Trophoblast cell (in vitro differentiated cells and primary cell): ENCODE results near the gene TBC1D16.
A peak's percentile ranks its signal among the peaks of the same experiment; 100 is the strongest.

Source experiments
- DNase-seq, 2 donors: peaks; one replicate each; pipeline ENCODE4 v3.0.0-alpha.2; 2016
- H2AFZ ChIP-seq: 2 replicates; pipeline ENCODE4 v1.6.1; 2013; ENCODE audit warnings: low read length, moderate library complexity, mild to moderate bottlenecking; ENCODE audit not compliant: insufficient read depth, poor library complexity
- H2AK5ac ChIP-seq: 2 replicates; pipeline ENCODE4 v1.6.1; 2013; ENCODE audit warnings: mild to moderate bottlenecking, low read length
- H2BK120ac ChIP-seq: 2 replicates; pipeline ENCODE4 v1.6.1; 2013; ENCODE audit warnings: low read length, mild to moderate bottlenecking, moderate library complexity; ENCODE audit not compliant: insufficient read depth, poor library complexity
- H2BK12ac ChIP-seq: 2 replicates; pipeline ENCODE4 v1.6.1; 2013; ENCODE audit warnings: mild to moderate bottlenecking, low read length, moderate library complexity
- H2BK5ac ChIP-seq: 2 replicates; pipeline ENCODE4 v1.6.1; 2013; ENCODE audit warnings: low read length, low read depth, moderate library complexity, mild to moderate bottlenecking; ENCODE audit not compliant: poor library complexity
- H3K14ac ChIP-seq: 2 replicates; pipeline ENCODE4 v1.6.1; 2013; ENCODE audit warnings: mild to moderate bottlenecking, low read length
- H3K18ac ChIP-seq: 2 replicates; pipeline ENCODE4 v1.6.1; 2013; ENCODE audit warnings: mild to moderate bottlenecking, low read length
- H3K23ac ChIP-seq: 2 replicates; pipeline ENCODE4 v1.6.1; 2013; ENCODE audit warnings: low read length
- H3K27ac ChIP-seq: 2 replicates; pipeline ENCODE4 v1.5.1; 2013; ENCODE audit warnings: low read depth, mild to moderate bottlenecking, inconsistent platforms, low read length, moderate library complexity
- H3K27me3 ChIP-seq: 2 replicates; pipeline ENCODE4 v1.6.1; 2013; ENCODE audit warnings: inconsistent platforms, mild to moderate bottlenecking, low read length, moderate library complexity; ENCODE audit not compliant: insufficient read depth
- H3K36me3 ChIP-seq, 2 experiments: 1 replicate in 1 of 2; 2 replicates in 1 of 2; pipeline ENCODE4 v1.6.1; 2013; ENCODE audit warnings: low read length in 2 of 2, mild to moderate bottlenecking in 2 of 2, moderate library complexity in 1 of 2; ENCODE audit not compliant: insufficient read depth in 2 of 2, control insufficient read depth in 1 of 2
- H3K4ac ChIP-seq: 2 replicates; pipeline ENCODE4 v1.6.1; 2013; ENCODE audit warnings: low read depth, mild to moderate bottlenecking, low read length, moderate library complexity
- H3K4me1 ChIP-seq, 2 experiments: 1 replicate in 1 of 2; 2 replicates in 1 of 2; pipeline ENCODE4 v1.6.1; 2013; ENCODE audit warnings: low read length in 2 of 2, mild to moderate bottlenecking in 2 of 2, moderate library complexity in 1 of 2; ENCODE audit not compliant: insufficient read depth in 2 of 2, control insufficient read depth in 1 of 2
- H3K4me2 ChIP-seq: 2 replicates; pipeline ENCODE4 v1.6.1; 2013; ENCODE audit warnings: inconsistent platforms, mild to moderate bottlenecking, low read length, moderate library complexity
- H3K4me3 ChIP-seq: 2 replicates; pipeline ENCODE4 v1.5.1; 2013; ENCODE audit warnings: mild to moderate bottlenecking, low read depth, low read length, inconsistent platforms
- H3K79me1 ChIP-seq: one replicate; pipeline ENCODE4 v1.6.1; 2013; ENCODE audit warnings: low read length
- H3K79me2 ChIP-seq: 2 replicates; pipeline ENCODE4 v1.6.1; 2013; ENCODE audit warnings: low read length, mild to moderate bottlenecking; ENCODE audit not compliant: control insufficient read depth, insufficient read depth, poor library complexity
- H3K9ac ChIP-seq: 2 replicates; pipeline ENCODE4 v1.6.1; 2013; ENCODE audit warnings: mild to moderate bottlenecking, low read length
- H3K9me3 ChIP-seq: 2 replicates; pipeline ENCODE4 v1.6.1; 2013; ENCODE audit warnings: low read depth, mild to moderate bottlenecking, control low read depth, inconsistent platforms, low read length; ENCODE audit not compliant: insufficient read depth
- H4K12ac ChIP-seq: 2 replicates; pipeline ENCODE4 v1.6.1; 2013; ENCODE audit warnings: low read depth, mild to moderate bottlenecking, low read length, moderate library complexity
- H4K8ac ChIP-seq: 2 replicates; pipeline ENCODE4 v1.6.1; 2013; ENCODE audit warnings: low read depth, mild to moderate bottlenecking, low read length, moderate library complexity
- H4K91ac ChIP-seq: one replicate; pipeline ENCODE4 v1.6.1; 2013; ENCODE audit warnings: low read depth, mild to moderate bottlenecking, low read length, moderate library complexity
- WGBS: extraction: QIAGEN DNeasy Blood & Tissue Kit; methylation state at CpG from one replicate; pipeline ENCODE4 v1.1.7; 2013; ENCODE audit warnings: missing lambda C conversion rate; ENCODE audit not compliant: insufficient read length, insufficient coverage; ENCODE audit errors: extremely low coverage; 5-methylcytosine and 5-hydroxymethylcytosine counted together

TBC1D16 gene

GRCh38 chr17:80081596-80081995, 45.9 kb upstream of the TBC1D16 start:
- no CpG with 5 or more reads among the region's 14 CpGs for WGBS
- no peak overlapping the region for H2BK5ac ChIP-seq
- no peak overlapping the region for H3K27ac ChIP-seq
- no peak overlapping the region for H2AFZ ChIP-seq
- no peaks in the 10 kb centered on the region for H3K79me2 ChIP-seq
- H3K27me3 ChIP-seq = no peaks in the 10 kb centered on the region
- H2AK5ac ChIP-seq = no peak overlapping the region
- H3K4me2 ChIP-seq = no peak overlapping the region
- no peaks in the 10 kb centered on the region for H3K4me1 ChIP-seq
- H3K18ac ChIP-seq = no peak overlapping the region
- no peak overlapping the region for H4K91ac ChIP-seq
- no peak overlapping the region for H2BK12ac ChIP-seq
- no peak overlapping the region for H3K4me3 ChIP-seq
- no peaks in the 10 kb centered on the region for H3K79me1 ChIP-seq
- no peaks in the 10 kb centered on the region for H3K36me3 ChIP-seq
- no peak overlapping the region for H3K14ac ChIP-seq
- H4K8ac ChIP-seq = no peak overlapping the region
- H2BK120ac ChIP-seq = no peak overlapping the region
- H3K23ac ChIP-seq = no peak overlapping the region
- no peaks in the 10 kb centered on the region for H3K9me3 ChIP-seq
- H3K9ac ChIP-seq = no peak overlapping the region
- no peak for DNase-seq
- no peak overlapping the region for H4K12ac ChIP-seq
- H3K4ac ChIP-seq = no peak overlapping the region

DNA sequence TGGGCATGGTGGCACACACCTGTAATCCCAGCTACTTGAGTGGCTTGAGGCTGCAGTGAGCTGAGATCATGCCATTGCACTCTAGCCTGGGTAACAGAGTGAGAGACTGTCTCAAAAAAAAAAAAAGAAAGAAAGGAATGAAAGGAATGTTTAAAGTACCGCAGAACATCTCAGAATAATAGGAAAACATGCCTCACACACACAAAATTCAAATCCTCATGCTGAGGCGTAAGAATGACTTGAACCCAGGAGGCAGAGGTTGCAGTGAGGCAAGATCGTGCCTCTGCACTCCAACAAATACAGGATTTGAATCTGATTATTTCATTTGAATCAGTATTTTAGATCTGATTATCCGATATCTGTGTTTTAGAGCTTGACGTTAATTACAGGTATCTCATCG, 44.4 kb upstream of the TBC1D16 start:
- no peak overlapping the region for H2BK120ac ChIP-seq
- H3K23ac ChIP-seq = no peak overlapping the region
- no peak overlapping the region for H3K4me3 ChIP-seq
- no peak overlapping the region for H4K8ac ChIP-seq
- no peak overlapping the region for H3K4ac ChIP-seq
- no peak overlapping the region for H4K12ac ChIP-seq
- no peak overlapping the region for H3K14ac ChIP-seq
- no peak overlapping the region for H3K18ac ChIP-seq
- H3K27ac ChIP-seq = no peak overlapping the region
- H2AFZ ChIP-seq = no peak overlapping the region
- H3K27me3 ChIP-seq = no peaks in the 10 kb centered on the region
- no peak overlapping the region for H2AK5ac ChIP-seq
- no peak overlapping the region for H4K91ac ChIP-seq
- H3K9ac ChIP-seq = no peak overlapping the region
- H3K79me1 ChIP-seq = no peaks in the 10 kb centered on the region
- no peak overlapping the region for H2BK12ac ChIP-seq
- DNase-seq = peak in 1 of 2 donors; percentile 13
- no CpG with 5 or more reads among the region's 6 CpGs for WGBS
- H3K4me2 ChIP-seq = no peak overlapping the region
- H2BK5ac ChIP-seq = no peak overlapping the region
- no peaks in the 10 kb centered on the region for H3K36me3 ChIP-seq
- no peaks in the 10 kb centered on the region for H3K79me2 ChIP-seq
- H3K4me1 ChIP-seq = no peaks in the 10 kb centered on the region
- H3K9me3 ChIP-seq = no peaks in the 10 kb centered on the region

DNA sequence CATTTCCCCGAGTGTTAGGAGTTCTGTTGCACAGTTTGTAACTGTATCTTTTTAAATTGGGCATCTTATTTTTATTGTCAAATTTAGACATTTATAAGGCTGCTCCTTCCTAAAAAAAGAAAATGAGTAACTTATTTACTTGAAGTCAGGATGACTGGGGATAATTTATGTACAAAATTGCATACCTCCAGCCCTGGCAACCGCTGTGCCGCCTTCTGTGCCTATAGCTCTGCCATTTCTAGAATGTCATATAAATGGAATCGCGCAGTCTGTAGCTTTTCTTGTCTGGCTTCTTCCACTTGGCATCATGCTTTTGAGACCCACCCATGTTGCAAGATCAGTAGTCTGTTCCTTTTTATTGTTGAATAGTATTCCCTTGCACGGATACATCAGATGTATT, 36.7 kb upstream of the TBC1D16 start:
- Histone ChIP-seq H3K4me1 (peaks cover 3 to 4% of the 10 kb centered on the region in 2 experiments), H3K4me3 (no peak overlapping the region), H2BK5ac (no peak overlapping the region), H3K9me3 (no peaks in the 10 kb centered on the region), H3K27ac (no peak overlapping the region), H3K79me1 (no peaks in the 10 kb centered on the region), H3K27me3 (no peaks in the 10 kb centered on the region), H4K12ac (no peak overlapping the region), H3K9ac (no peak overlapping the region), H2BK12ac (no peak overlapping the region), H3K18ac (no peak overlapping the region), H3K14ac (no peak overlapping the region), H3K36me3 (no peaks in the 10 kb centered on the region), H2AFZ (no peak overlapping the region), H3K79me2 (no peaks in the 10 kb centered on the region), H2AK5ac (no peak overlapping the region), H3K4ac (no peak overlapping the region), H3K23ac (no peak overlapping the region), H4K8ac (no peak overlapping the region), H3K4me2 (no peak overlapping the region), H4K91ac (no peak overlapping the region), H2BK120ac (no peak overlapping the region)
- no CpG with 5 or more reads among the region's 6 CpGs for WGBS
- DNase-seq = no peak

GRCh38 chr17:80071116-80071841, 35.6 kb upstream of the TBC1D16 start:
- H3K4me3 ChIP-seq = no peak overlapping the region
- no peak overlapping the region for H2BK5ac ChIP-seq
- H3K4me1 ChIP-seq = peaks cover 3 to 4% of the 10 kb centered on the region in 2 experiments
- no peak overlapping the region for H3K23ac ChIP-seq
- H3K18ac ChIP-seq = no peak overlapping the region
- no peak overlapping the region for H2BK12ac ChIP-seq
- no peak overlapping the region for H3K14ac ChIP-seq
- no peaks in the 10 kb centered on the region for H3K9me3 ChIP-seq
- no peak overlapping the region for H2BK120ac ChIP-seq
- H3K9ac ChIP-seq = no peak overlapping the region
- no peak overlapping the region for H3K4me2 ChIP-seq
- no peak overlapping the region for H2AK5ac ChIP-seq
- H4K91ac ChIP-seq = no peak overlapping the region
- H3K79me2 ChIP-seq = no peaks in the 10 kb centered on the region
- H3K79me1 ChIP-seq = no peaks in the 10 kb centered on the region
- no peak overlapping the region for H3K27ac ChIP-seq
- H2AFZ ChIP-seq = no peak overlapping the region
- H3K4ac ChIP-seq = no peak overlapping the region
- H3K27me3 ChIP-seq = no peaks in the 10 kb centered on the region
- no peak overlapping the region for H4K12ac ChIP-seq
- no CpG with 5 or more reads among the region's 20 CpGs for WGBS
- H3K36me3 ChIP-seq = no peaks in the 10 kb centered on the region
- DNase-seq = no peak
- H4K8ac ChIP-seq = no peak overlapping the region
